IMR-90 (cell line): Measurements from ENCODE around the gene GJC2.
A peak's percentile ranks its signal among the peaks of the same experiment; 100 is the strongest.

ENCODE experiments used
- FOS ChIP-seq: fragments of 150-350 bp; IDR thresholded peaks from 2 replicates; pipeline ENCODE4 v1.6.1; 2016; ENCODE audit warnings: low read depth, low read length
- MXI1 ChIP-seq: IDR thresholded peaks from 2 replicates; pipeline ENCODE4 v1.6.1; 2012; ENCODE audit warnings: low read depth, mild to moderate bottlenecking, low read length, moderate library complexity, borderline replicate concordance
- POLR2A ChIP-seq: IDR thresholded peaks from 2 replicates; pipeline ENCODE4 v1.6.1; 2012; ENCODE audit warnings: mild to moderate bottlenecking, low read depth, low read length
- RAD21 ChIP-seq: IDR thresholded peaks from 2 replicates; pipeline ENCODE4 v1.6.1; 2012; ENCODE audit warnings: low read length, improper control_type of control experiment
- RCOR1 ChIP-seq: IDR thresholded peaks from 2 replicates; pipeline ENCODE4 v1.6.1; 2012; ENCODE audit warnings: mild to moderate bottlenecking, low read length, improper control_type of control experiment; ENCODE audit not compliant: insufficient replicate concordance
- TF ChIP-seq, protein P1 (sequence below): conservative IDR thresholded peaks from 2 replicates; pipeline ENCODE4 v1.5.1; 2012; ENCODE audit warnings: mild to moderate bottlenecking, low read depth, low read length, improper control_type of control experiment
- TF ChIP-seq, protein P2 (sequence below): fragments of 150-350 bp; IDR thresholded peaks from 2 replicates; pipeline ENCODE4 v1.6.1; 2017; ENCODE audit warnings: mild to moderate bottlenecking, antibody characterized with exemption, low read length, low read depth

DNA sequence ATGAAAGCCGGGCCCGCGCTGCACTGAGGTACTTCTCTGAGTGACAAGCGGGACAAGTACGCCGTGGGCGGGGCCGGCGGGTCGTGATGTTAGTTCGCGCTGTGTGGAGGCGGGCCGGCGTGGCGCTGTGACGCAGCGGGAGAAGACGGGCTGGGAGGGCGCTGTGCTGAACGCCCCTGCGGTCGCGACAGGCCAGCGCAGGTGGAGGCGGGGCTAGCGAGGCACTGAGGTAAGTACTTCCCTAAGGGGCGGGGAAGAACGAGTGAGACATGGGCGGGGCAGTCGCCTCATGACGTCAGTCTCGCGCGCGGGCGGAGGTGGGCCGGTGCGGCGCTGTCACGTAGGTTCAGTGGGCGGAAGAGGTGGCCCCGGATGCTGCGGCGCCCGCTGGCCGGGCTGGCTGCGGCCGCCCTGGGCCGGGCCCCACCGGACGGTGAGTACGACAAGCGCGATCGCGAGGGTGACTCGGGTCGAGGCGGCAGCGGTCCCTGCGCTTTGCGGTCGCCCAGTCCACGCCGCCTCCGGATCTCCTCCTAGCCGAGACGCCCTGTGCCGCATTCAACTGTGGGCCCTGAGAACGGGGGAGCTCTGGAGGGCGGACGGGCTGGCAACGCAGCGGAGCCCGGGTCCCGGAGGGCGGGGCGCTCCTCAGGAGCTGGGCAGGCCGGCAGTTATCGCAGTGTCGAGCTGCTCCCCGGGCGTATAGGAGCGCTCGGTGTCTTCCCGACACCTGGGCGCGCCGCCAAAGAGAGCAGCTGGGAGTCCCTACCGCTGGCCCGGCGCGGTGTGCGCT lies 9.6 kb upstream of the GJC2 start, which contains the start of gene GUK1:
- peak; percentile 97 for TF ChIP-seq POLR2A
- TF ChIP-seq, protein P1, sequence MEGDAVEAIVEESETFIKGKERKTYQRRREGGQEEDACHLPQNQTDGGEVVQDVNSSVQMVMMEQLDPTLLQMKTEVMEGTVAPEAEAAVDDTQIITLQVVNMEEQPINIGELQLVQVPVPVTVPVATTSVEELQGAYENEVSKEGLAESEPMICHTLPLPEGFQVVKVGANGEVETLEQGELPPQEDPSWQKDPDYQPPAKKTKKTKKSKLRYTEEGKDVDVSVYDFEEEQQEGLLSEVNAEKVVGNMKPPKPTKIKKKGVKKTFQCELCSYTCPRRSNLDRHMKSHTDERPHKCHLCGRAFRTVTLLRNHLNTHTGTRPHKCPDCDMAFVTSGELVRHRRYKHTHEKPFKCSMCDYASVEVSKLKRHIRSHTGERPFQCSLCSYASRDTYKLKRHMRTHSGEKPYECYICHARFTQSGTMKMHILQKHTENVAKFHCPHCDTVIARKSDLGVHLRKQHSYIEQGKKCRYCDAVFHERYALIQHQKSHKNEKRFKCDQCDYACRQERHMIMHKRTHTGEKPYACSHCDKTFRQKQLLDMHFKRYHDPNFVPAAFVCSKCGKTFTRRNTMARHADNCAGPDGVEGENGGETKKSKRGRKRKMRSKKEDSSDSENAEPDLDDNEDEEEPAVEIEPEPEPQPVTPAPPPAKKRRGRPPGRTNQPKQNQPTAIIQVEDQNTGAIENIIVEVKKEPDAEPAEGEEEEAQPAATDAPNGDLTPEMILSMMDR = 0 out of 2 replicates have a peak, but pooled peaks have one; percentile 24
- TF ChIP-seq RCOR1 = no peak
- TF ChIP-seq, protein P2, sequence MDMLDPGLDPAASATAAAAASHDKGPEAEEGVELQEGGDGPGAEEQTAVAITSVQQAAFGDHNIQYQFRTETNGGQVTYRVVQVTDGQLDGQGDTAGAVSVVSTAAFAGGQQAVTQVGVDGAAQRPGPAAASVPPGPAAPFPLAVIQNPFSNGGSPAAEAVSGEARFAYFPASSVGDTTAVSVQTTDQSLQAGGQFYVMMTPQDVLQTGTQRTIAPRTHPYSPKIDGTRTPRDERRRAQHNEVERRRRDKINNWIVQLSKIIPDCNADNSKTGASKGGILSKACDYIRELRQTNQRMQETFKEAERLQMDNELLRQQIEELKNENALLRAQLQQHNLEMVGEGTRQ = no peak
- peak; percentile 14; the same call in 1 of the 2 replicates for TF ChIP-seq FOS
- TF ChIP-seq MXI1 = no peak
- TF ChIP-seq RAD21 = no peak
